ENCODE data around the gene FXYD5.
A peak's percentile ranks its signal among the peaks of the same experiment; 100 is the strongest.

The FXYD5 gene

DNA sequence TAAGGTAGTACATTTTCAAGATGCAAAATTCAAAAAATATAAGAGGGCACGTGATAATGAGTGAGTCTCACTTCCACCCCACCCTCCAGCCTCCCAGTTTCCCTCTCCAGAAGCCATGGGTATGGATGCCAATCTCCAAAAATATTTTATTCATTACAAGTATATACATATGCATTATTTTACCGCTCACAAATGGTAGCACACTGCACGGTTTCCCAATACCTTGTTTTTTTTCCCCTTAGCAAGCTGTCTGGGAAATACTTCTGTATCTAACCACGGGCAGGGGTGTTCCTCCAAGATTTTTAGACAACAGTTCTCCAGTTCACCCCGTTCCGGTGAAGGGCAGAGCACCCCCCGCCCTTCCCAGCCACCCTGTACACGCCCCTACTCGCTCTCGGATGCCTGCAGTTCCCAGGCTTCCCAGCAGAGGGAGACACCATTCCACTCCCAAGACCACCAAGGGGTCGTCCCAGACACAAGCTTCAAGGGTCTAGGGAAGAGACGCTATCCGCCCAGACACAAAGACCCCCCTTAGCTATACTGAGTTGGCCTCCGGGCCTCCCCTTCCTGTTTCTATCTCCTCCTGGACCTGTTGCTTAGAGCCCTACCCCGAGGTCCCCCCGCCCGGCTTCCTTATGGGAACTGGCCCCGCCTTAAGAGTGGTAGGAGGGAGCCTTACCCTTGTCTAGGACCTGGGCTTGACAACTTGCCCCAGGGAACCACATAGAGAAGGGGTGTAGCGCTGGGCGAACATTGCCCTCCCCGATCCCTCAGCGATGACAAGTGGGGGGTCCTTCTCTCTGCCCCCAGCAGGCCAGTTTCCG, 40.0 kb upstream of the FXYD5 start:
- TF ChIP-seq, protein P1, sequence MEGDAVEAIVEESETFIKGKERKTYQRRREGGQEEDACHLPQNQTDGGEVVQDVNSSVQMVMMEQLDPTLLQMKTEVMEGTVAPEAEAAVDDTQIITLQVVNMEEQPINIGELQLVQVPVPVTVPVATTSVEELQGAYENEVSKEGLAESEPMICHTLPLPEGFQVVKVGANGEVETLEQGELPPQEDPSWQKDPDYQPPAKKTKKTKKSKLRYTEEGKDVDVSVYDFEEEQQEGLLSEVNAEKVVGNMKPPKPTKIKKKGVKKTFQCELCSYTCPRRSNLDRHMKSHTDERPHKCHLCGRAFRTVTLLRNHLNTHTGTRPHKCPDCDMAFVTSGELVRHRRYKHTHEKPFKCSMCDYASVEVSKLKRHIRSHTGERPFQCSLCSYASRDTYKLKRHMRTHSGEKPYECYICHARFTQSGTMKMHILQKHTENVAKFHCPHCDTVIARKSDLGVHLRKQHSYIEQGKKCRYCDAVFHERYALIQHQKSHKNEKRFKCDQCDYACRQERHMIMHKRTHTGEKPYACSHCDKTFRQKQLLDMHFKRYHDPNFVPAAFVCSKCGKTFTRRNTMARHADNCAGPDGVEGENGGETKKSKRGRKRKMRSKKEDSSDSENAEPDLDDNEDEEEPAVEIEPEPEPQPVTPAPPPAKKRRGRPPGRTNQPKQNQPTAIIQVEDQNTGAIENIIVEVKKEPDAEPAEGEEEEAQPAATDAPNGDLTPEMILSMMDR (IDR thresholded peaks at IDR 0.05; ENCODE audit: insufficient read depth, low read length, poor library complexity, severe bottlenecking) = peak; percentile 98
- Histone ChIP-seq H3K4me3 (replicated peaks; ENCODE audit: low read depth, low read length) (no peak overlapping the region), H3K27me3 (replicated peaks; ENCODE audit: control insufficient read depth, insufficient read depth, low read length) (no peaks in the 10 kb centered on the region; the same call in none of the 2 replicates), H3K36me3 (ENCODE audit: control insufficient read depth, insufficient read depth, low read length) (no peaks in the 10 kb centered on the region)
- DNase-seq (ENCODE audit: extremely low read depth, insufficient read length) = no peak

DNA sequence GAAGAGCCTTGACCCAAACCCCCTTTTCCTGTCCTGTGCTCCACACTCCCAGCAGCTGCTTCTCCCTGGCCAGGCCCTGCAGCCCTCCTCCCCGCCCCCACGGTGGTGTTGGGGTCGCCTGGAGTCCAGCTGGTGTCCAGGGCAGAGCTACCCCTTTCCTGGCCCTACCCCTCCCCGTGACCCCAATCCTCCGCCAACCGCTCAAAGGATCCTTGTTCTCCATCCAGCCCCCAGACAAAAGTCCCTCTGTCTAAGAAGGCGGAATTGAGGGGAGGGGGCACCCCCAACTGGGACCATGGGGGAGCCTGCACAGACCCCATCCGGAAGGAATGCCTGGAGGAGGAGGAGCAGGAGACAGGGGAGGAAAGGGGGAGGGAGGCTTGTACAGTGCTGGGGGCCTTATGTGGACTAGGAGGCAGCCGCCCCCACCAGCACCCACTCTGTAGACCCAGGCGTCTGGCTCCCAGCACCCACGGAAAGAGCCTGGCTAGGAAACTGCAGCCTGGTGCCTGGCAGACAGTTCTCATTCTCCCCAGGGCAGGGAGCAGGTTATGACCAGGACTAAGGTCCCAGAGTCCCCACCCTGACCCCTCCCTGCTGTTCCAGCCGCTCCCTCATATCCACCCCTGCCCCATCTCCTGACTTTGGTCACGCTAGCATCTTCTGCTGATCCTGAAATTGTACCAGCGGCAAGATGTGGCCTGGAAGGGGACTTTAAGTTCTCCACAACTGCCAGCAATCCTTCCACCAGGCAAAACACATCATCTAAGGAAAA, 39.2 kb upstream of the FXYD5 start, which contains the start of gene FXYD3:
FXYD3 (plus strand) TSS at position 647 of the 775 bp plus-strand sequence. CDS start 3,554 bp downstream, outside the sequence.
- TF ChIP-seq, protein P1 (IDR thresholded peaks at IDR 0.05; ENCODE audit: insufficient read depth, low read length, poor library complexity, severe bottlenecking) = no peak
- no peak within 1 kb of the TSS for H3K4me3 ChIP-seq (replicated peaks; ENCODE audit: low read depth, low read length)
- no peaks in the 10 kb centered on the region for H3K36me3 ChIP-seq (ENCODE audit: control insufficient read depth, insufficient read depth, low read length)
- DNase-seq (ENCODE audit: extremely low read depth, insufficient read length) = no peak
- no peaks in the 10 kb centered on the region; the same call in none of the 2 replicates for H3K27me3 ChIP-seq (replicated peaks; ENCODE audit: control insufficient read depth, insufficient read depth, low read length)

- no peaks in the 10 kb centered on the region for H3K36me3 ChIP-seq (ENCODE audit: control insufficient read depth, insufficient read depth, low read length)
- no peak for DNase-seq (ENCODE audit: extremely low read depth, insufficient read length)
- TF ChIP-seq, protein P1 (IDR thresholded peaks at IDR 0.05; ENCODE audit: insufficient read depth, low read length, poor library complexity, severe bottlenecking) = no peak
- H3K4me3 ChIP-seq (replicated peaks; ENCODE audit: low read depth, low read length) = no peak overlapping the region
- H3K27me3 ChIP-seq (replicated peaks; ENCODE audit: control insufficient read depth, insufficient read depth, low read length) = no peaks in the 10 kb centered on the region; the same call in none of the 2 replicates
These were observed 38.3 kb upstream of the FXYD5 start for GRCh38 chr19:35116072-35116801.

DNA sequence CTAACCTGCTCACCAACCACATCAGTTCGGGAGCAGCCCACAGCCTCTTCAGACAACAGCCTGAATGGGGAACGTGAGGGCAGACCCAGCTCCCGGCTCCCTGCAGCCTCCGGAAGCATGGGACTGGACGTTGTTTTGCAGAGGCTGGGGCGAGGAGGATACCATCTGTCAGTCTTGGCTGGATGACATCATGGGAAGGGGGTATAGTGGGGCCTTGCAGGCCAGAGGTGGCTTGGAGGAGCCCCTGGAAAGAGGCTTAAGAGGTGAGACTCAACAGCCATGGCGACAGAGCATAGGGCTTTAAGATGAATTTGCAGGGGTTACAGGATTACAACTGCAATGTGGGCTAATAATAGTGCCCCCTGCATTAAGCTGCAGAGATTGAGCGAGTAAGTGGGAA, 37.4 kb upstream of the FXYD5 start:
- Histone ChIP-seq H3K4me3 (replicated peaks; ENCODE audit: low read depth, low read length) (no peak overlapping the region), H3K36me3 (ENCODE audit: control insufficient read depth, insufficient read depth, low read length) (no peaks in the 10 kb centered on the region), H3K27me3 (replicated peaks; ENCODE audit: control insufficient read depth, insufficient read depth, low read length) (no peaks in the 10 kb centered on the region; the same call in none of the 2 replicates)
- no peak for DNase-seq (ENCODE audit: extremely low read depth, insufficient read length)
- TF ChIP-seq, protein P1 (IDR thresholded peaks at IDR 0.05; ENCODE audit: insufficient read depth, low read length, poor library complexity, severe bottlenecking) = no peak

GRCh38 chr19:35117799-35118198, 36.7 kb upstream of the FXYD5 start:
- no peak overlapping the region for H3K4me3 ChIP-seq (replicated peaks; ENCODE audit: low read depth, low read length)
- TF ChIP-seq, protein P1 (IDR thresholded peaks at IDR 0.05; ENCODE audit: insufficient read depth, low read length, poor library complexity, severe bottlenecking) = no peak
- no peak for DNase-seq (ENCODE audit: extremely low read depth, insufficient read length)
- H3K36me3 ChIP-seq (ENCODE audit: control insufficient read depth, insufficient read depth, low read length) = no peaks in the 10 kb centered on the region
- H3K27me3 ChIP-seq (replicated peaks; ENCODE audit: control insufficient read depth, insufficient read depth, low read length) = no peaks in the 10 kb centered on the region; the same call in none of the 2 replicates
